PC-3 (cell line): Measurements from ENCODE around the gene STARD3.

Experiments used
- EZH2 ChIP-seq: fragments of 300-600 bp; sonication (generic); IDR thresholded peaks from one replicate; pipeline ENCODE4 v1.6.1; 2017; ENCODE audit warnings: antibody characterized with exemption, mild to moderate bottlenecking, low read length; ENCODE audit not compliant: unreplicated experiment
- EZH2phosphoT487 ChIP-seq: fragments of 300-600 bp; sonication (generic); IDR thresholded peaks from 2 replicates; pipeline ENCODE4 v1.6.1; 2018; ENCODE audit warnings: mild to moderate bottlenecking, antibody characterized with exemption, low read length, borderline replicate concordance
- TF ChIP-seq, protein P1 (sequence below): fragments of 300-600 bp; sonication (generic); conservative IDR thresholded peaks from 2 replicates; pipeline ENCODE4 v1.5.1; 2017; ENCODE audit warnings: antibody characterized with exemption, low read depth, mild to moderate bottlenecking, low read length

GRCh38 chr17:39672522-39673334 is 35.8 kb downstream of the STARD3 start:
- TF ChIP-seq, protein P1, sequence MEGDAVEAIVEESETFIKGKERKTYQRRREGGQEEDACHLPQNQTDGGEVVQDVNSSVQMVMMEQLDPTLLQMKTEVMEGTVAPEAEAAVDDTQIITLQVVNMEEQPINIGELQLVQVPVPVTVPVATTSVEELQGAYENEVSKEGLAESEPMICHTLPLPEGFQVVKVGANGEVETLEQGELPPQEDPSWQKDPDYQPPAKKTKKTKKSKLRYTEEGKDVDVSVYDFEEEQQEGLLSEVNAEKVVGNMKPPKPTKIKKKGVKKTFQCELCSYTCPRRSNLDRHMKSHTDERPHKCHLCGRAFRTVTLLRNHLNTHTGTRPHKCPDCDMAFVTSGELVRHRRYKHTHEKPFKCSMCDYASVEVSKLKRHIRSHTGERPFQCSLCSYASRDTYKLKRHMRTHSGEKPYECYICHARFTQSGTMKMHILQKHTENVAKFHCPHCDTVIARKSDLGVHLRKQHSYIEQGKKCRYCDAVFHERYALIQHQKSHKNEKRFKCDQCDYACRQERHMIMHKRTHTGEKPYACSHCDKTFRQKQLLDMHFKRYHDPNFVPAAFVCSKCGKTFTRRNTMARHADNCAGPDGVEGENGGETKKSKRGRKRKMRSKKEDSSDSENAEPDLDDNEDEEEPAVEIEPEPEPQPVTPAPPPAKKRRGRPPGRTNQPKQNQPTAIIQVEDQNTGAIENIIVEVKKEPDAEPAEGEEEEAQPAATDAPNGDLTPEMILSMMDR: no peak
- TF ChIP-seq EZH2 (no peak), EZH2phosphoT487 (no peak)
